HG03342 (cell line): ENCODE data around the gene OPA3.
A peak's percentile ranks its signal among the peaks of the same experiment; 100 is the strongest.

Experiments used
- ATAC-seq: cut with Tn5 transposase; IDR thresholded peaks from one replicate; pipeline ENCODE4 v1.9.1; 2021; ENCODE audit warnings: mild to moderate bottlenecking, moderate library complexity; ENCODE audit not compliant: unreplicated experiment

The OPA3 gene

GRCh38 chr19:45505996-45506245, 78.7 kb downstream of the OPA3 start:
- ATAC-seq = no peak

- no peak for ATAC-seq
Observed at GRCh38 chr19:45505151-45505995, 79.2 kb downstream of the OPA3 start.

- no peak for ATAC-seq
Observed at GRCh38 chr19:45503909-45504308, 80.7 kb downstream of the OPA3 start.

DNA sequence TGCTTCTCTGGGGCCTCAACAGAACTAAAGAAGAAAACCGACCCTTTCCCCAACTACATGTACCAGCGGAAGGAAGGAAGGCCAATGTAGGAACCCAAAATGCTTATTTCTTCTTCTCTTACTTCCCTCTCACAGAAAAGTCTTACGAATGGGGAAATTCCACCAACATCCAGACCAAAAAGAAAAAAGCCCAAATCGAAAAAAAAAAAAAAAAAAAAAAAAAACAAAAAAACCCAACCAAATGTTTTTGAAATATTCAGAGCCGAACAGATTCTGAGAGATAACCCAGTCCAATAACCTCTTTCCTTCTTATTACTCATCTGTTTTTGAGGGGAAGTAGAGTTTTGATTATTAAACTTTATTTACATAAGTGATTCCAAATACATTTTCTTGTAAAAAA, 82.5 kb downstream of the OPA3 start:
- ATAC-seq = no peak

DNA sequence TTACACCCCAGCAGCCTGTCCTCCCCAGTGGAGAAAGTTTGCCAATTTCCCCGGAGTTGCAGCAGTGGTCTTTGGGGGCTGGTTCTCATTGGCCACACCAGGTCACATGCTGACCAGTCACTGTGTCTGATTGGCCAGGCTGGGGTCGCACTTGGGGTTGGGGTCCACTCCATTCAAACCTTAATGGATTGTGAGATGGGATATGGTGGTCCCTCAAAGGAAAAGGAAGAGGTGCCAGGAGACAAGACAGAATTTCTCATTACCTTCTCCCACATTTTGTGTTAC, 82.9 kb downstream of the OPA3 start:
- no peak for ATAC-seq

DNA sequence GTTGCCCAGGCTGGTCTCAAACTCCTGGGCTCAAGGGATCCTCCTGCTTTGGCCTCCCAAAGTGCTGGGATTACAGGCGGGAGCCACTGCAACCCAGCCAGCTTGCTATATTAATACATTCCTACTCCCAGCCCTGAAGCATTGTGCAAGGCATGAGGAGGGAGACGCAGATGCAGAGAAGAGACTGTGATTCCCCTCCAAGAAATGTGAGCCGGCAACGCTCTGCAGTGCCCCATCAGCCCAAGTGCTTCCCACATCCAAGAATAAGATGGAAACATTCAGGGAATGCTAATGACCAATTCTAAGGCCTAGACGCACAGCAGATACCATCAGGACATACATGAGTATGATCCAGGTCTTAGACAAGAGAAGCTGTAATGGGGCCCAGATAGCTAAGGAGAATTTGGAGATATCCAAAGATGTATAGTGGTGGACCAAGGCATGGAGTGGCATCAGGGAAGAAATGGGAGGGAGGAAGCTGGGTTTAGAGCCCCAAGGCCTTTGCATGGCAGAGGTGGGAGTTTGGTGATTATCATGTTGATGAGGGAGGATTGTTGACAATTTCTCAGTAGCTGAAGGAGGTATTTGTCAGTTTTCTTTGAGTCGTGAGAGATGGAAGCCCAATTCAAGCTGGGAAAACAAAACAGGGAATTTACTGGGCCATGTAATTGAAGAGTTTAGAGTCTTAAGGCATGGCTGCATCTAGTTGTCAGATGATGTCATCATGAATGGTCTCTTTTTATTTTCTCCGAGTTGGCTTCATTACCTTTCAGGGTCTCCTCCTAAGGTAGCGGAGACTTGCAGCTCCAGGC, 83.5 kb downstream of the OPA3 start:
- ATAC-seq = no peak

DNA sequence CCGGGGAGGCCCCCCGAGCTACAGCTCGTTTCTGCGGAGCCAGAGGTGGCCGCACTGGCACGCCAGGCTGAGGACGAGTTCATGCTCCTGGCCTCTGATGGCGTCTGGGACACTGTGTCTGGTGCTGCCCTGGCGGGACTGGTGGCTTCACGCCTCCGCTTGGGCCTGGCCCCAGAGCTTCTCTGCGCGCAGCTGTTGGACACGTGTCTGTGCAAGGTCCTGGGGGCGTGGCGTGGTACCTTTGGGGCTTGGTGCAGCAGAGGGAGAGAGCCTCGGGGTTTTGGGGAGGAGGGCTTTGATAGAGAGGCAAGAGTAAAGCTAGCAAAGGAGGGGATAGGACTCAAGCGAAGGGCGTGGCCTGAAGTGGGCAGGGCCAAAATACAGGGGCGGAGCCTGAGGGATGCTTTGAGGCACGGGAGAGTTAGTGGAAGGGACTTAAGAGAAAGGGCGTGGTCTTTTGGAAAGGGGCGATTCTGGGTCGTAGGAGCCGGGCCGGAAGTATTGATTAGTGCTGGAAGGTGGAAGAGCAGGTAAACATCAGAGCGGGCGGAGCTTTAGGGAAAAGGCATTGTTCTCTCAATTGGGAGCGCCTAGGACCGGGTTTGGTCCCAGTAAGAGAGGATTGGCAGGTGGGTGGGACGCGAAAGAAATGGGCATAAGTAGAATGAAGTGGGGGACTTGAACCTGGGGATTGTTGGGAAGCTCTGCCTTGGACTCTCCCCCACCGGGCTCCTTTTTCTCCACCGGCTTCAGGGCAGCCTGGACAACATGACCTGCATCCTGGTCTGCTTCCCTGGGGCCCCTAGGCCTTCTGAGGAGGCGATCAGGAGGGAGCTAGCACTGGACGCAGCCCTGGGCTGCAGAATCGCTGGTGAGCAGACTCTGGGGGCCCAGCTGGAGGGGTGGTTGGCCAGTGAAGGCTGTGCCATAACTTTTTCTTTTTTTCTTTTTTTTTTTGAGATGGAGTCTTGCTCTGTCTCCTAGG, 85.1 kb downstream of the OPA3 start:
- ATAC-seq = no peak

DNA sequence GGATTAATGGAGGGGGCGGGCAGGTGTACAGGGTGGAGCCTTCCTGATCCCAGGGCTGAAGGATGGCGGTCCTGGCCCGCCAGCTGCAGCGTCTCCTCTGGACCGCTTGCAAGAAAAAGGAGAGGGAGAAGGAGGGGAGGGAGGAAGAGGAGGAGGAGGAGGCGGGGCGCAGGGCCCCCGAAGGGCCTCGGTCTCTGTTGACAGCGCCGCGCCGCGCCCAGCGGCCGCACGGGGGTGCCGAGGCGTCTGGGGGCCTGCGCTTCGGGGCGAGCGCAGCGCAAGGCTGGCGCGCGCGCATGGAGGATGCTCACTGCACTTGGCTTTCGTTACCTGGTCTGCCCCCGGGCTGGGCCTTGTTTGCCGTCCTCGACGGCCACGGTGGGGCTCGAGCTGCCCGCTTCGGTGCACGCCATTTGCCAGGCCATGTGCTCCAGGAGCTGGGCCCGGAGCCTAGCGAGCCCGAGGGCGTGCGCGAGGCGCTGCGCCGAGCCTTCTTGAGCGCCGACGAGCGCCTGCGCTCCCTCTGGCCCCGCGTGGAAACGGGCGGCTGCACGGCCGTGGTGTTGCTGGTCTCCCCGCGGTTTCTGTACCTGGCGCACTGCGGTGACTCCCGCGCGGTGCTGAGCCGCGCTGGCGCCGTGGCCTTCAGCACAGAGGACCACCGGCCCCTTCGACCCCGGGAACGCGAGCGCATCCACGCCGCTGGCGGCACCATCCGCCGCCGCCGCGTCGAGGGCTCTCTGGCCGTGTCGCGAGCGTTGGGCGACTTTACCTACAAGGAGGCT, 86.0 kb downstream of the OPA3 start, which contains the start of gene PPM1N:
Gene PPM1N, plus strand, starts transcription at position 33 of the 785 bp plus-strand sequence. Its CDS starts 30 bp downstream, at position 63.
- no peak for ATAC-seq

- ATAC-seq = no peak
Observed at GRCh38 chr19:45497791-45498190, 86.8 kb downstream of the OPA3 start.

DNA sequence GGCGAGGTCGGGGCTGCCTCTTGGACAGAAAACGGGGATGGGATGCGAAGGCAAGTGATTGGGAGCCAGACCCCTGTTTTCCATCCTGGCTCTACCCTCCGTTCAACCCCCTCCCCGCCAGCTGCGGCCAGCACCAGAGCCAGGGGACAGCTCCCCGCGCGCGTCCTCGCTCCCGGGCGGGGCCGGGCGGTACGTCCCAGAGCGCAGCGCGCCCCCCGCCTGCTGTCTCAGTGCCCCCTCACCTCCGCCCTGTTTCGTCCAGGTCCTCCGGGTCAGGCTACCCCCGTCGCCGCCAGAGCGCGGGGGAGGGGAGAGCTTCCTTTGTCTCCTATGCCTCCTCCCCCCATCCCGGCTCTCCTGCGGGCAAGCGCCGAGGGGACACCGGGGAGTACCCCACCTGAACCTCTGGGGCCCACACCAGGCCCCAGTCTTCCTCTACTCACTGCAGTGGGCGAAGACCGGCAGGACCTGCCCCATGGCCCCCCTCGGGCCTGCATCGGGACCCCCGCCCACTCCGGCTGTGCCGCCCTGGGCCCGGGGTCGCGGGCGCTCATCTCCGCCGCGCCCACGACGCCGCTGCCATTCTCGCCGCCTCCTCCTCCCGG, 88.2 kb downstream of the OPA3 start:
- no peak for ATAC-seq

DNA sequence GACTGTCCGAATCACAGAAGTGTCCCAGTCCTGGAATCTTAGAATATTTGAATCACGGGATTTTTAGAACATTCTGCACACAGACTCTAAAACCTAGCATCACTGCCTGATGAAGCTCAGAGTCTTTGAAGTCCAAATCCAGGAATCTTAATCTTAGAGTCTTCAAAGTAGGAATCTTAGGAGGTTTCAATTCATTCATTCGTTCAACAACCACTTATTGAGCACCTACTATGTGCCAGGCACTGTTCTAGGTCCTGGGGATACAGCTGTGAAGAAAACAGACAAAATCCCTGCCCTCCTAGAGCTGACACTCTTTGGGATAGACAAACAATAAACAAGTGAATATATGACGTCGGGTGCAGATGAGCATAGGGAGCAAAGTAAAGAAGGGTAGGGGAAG, 89.4 kb downstream of the OPA3 start:
- no peak for ATAC-seq

GRCh38 chr19:45494261-45494916, 90.2 kb downstream of the OPA3 start:
- no peak for ATAC-seq

DNA sequence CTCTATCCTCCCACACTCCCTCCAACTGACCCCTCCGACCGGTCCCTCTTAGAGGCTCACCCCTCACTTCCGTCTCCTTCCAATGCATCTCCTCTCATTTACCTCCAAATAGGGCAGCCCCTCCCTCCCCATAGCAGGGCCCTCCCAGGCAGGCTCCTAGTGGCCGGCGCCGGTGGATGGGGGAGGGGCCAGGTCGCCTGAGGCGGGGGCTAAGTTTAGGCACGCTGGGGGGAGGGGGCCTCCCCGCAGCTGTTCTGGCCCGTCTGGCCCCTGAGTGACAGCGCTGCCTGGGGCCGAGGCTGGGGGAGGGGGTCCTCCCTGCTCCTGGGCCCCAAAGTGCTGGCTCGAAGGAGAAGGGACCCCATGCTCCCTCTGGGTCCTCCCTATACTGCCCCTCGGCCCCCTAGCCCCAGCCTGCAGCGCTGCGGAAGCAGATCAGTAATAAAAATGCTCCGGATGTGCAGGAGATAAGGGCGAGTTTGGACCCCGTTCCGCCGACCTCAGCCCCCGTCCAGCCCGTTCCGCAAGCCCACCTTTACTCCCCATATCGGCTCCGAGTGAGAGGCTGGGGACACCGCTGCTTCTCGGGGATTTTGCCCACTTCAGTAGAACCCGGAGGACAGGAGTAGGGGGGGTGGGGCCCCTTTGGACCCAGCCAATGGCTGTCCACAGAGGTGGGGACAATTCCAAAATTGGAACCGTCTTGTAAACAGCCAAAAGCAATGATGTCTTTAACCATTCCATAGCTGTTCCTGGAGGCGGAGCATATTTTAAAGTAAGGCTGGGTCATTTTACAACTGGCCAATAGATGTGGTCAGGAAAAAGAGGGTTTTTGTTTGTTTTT, 91.8 kb downstream of the OPA3 start:
- no peak for ATAC-seq

DNA sequence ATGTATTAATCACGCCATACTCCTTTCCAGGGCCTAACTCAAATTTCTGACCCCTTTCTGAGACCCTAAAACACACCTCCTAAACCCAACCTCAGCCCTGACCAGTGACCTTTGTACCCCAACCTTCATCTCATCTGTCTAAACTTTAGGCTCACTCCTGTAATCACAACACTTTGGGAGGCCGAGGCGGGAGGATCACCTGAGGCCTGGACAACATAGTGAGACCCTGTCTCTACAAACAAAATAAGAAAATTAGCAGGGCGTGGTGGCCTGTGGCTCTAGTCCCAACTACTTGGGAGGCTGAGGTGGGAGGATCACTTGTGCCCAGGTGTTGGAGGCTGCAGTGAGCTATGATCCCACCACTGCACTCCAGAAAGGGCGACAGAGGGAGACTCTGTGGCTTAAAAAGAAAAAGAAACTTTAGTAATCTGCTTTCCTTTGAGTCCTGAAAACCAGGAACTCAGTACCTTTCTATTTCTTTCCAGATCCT, 92.4 kb downstream of the OPA3 start:
- no peak for ATAC-seq

- ATAC-seq = no peak
Observed at GRCh38 chr19:45489216-45489855, 95.3 kb downstream of the OPA3 start.

- no peak for ATAC-seq
Observed at GRCh38 chr19:45488708-45489107, 95.9 kb downstream of the OPA3 start.

GRCh38 chr19:45485305-45486077, 99.1 kb downstream of the OPA3 start:
- ATAC-seq = peak; percentile 82
